Measurements from ENCODE around the gene PANX1.

The PANX1 gene

DNA sequence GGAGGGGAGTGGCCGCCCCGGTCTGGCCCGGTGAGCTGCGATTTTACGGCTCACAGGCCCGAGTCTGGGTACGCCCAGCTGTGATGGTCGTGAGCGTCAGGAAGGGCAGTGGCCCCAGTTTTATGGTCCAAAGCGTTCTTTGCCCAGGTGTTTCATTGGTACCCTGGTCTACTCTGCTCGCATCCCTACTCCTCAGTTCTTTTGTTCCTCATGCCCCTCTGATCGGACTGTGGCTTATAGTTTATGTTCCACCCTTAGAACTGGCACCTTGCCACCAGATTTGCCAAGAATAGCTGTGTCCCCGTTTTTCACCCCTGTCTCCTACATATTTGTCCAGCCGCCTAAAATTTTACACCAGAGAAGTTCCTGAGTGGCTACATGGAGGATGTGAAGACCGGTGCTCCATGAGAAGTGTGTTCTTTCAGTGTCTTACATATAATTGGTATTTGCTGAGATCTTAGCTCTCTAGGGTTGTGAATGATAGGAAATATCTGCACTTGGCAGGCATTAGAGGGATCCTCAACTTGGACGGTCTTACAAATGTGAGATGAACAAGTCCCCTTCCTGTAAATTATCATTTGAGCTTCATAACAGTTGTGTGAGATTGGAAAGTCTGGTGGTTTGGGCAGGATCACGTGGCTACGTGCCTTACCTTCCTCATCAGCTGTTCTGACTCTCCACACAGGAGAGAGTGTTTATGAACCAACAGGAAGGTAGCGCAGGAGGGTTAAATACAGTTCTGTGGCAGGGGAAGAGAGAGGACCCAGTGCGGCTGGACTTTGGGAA is 1.1 kb downstream of the PANX1 start:
- DNase-seq (ENCODE audit: low read depth, low spot score), result peak; percentile 42

DNA sequence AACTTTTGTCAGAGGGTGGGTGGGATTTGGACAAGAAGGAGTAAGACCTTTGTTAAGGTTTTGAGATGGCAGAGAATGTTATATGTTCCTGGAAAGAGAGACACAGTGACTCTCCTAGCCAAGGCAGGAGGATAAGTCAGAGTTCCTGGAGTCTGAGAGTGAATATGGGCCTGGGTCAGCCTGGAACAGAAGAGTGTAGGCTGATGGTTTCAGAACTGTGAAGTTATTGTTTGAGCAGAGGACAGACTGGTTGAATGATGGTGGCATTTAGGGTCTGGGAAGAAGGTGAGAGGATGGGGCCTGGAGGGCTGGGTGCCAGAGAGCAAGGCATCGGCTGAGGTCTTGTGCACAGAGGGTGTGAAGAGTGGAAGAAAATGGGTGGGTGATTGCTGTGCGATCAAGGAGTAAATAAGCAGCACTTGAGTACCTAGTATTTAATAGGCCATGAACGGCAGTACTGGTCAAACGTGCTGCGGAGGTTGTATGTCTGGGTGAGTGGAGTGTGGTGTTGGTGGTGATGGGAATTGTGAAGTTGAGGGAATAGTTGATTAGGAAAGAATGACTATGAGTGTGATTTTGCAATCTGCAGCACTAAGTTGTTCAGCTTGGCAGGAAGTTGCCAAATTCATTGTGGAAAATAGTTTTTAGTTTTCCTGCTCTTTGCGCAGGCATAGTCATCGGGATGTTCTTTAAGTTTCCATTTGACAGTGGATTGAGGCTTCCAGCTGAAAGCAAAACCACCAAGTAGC is 1.8 kb downstream of the PANX1 start:
- DNase-seq (ENCODE audit: low read depth, low spot score), result no peak

DNA sequence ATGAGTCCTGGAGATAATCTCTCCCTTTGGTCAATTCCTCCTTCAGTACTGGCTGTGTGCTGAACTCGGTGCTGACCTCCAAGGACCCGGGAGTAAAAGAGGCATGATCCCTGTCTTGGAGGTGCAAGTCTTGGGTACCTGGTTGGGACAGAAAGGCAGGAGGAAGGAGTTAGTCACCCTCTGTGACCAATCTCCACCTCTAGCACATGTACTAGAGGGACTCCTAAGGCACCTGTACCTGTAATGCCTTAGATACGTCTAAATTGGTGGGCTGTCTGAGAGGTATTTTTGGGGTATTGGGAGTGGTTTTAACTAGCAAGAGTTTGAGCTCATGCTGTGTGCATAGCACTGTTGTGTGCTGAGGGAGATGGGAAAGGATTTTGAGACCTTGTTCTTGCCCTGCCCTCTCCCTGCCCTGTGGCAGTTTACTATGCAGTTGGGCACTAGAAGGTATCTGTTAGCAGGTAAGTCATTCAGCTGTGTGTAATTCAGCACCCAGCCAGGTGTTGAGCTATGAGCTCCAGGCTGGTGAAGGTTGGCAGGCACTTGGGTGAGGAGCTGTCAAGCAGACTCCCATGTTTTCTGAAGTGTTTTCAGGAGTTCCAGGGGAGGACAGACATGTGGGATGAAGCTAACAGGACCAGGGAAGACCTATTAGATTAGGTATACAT is 2.5 kb downstream of the PANX1 start:
- DNase-seq (ENCODE audit: low read depth, low spot score), result no peak

DNA sequence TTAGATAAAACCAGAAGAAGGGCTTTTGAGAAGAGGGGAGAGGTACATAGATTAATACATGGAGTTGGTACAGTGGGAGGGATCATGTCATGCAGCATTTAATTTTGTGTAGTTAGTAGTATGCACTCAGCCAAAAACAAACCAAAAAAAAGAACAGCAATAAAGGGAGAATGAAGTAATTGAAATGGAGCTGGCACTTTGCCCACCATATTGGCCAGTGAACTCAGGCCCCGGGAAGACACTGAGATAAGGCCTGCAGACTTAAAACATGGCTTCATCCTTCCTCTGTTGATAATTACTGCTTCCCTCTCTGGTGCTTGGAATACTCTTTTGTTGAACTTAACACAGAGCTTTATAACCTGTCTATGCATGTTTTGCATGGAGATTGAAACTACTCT is 3.1 kb downstream of the PANX1 start:
- peak; percentile 43 for DNase-seq (ENCODE audit: low read depth, low spot score)

DNA sequence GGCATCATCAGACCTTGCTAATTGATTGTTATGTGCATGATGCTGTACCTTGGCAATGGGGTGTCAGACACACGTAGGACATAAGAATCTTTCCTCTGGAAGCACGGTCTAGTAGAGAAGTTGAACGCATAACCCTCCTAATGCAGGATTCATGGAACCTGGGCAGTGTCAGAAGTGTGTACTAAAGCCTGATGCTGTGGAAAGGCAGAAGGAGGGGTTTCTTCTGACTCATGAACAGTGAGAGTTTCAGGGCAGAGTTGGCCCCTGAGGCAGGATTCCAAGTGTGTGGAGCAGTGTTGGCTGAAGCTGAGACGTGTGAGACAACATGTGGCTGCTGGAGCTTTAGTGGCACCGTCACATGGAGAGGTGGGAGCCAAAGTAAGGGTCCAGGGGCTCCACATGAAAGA is 3.5 kb downstream of the PANX1 start:
- DNase-seq (ENCODE audit: low read depth, low spot score), result peak; percentile 84

DNA sequence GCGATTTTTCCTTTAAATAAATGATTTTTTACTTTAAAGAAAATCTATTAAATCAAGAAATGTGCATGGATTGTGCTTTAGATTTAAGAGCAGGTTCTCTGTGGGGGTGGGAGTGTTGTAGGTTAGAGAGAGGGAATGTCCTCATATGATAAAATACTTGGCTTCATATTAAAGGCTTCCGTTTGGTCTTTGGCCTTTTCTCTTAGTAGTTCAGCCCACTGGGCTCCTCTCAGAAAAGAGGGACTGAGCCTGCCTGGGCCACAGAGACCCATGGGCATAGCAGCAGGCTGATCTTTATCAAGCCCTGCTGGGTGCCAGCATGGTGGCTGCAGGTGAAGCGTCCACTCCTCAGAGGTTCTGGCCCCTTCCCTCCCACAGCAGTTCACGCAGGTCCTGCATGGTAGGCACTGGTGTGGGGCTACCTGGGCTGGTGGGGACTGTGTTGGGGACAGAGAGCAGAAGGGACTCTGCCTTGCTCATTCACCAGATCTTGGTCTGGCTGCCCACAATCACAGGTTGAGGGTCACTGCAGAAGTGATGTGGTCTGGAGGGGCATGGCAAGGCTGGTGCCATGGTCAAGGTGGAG is 4.3 kb downstream of the PANX1 start:
- no peak for DNase-seq (ENCODE audit: low read depth, low spot score)

DNA sequence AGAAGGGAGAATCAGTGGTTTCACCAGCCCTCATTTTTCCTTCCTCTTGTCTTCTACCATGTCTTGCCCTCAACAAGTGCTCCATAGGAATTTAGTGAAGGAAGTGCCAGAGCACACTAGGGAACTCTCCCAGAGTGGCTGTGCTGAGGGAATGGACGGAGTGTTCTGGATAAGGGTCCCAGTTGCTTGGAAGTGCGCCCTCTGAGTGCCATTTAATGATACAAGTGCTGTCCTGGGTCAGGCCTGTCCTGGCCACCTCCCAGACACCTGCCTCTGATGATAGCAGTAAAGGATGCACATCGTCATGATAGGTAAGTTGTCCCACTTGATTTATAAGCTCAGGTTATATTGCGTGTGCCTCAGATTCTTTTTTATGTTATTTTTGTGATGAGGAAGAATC is 5.1 kb downstream of the PANX1 start:
- no peak for DNase-seq (ENCODE audit: low read depth, low spot score)

DNA sequence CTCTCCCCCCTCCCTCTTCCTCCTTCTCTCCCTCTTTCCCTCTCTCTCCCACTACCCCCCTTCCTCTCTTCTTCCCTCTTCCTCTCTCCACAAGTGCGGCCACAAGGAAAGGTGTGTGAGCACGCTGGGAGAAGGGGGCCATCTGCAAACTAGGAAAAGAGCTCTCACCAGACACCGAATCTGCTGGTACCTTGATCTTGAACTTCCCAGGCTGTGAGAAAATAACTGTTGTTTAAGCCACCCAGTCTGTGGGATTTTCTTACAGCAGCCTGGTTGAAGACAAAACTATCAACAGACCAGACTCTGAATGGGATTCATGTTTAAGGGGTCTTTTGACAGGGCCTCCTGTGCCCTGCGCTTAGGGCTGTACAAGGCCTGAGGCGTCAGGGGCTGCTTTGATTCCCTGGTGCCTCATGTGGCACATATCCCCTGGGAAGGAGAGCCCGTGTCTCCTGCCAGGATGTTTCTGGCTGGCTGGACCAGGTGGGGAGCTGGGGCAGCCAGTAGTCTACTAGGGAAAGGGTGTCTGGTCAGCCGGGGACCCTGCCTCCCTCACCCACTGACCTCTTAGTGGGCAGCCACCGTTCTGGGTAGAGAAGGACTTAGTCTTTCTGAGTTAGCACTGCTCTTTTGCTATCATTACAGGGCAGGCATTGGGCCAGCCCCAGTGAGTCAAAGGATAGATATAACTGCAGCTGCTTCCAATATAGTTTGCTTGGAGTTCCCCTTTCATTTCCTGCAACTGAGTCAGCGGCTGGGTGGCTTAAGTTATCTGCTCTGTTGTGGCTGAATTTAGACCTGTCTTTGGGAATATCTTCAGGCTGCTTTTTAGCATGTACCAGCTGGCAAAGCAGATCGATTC is 6.2 kb downstream of the PANX1 start:
- peak; percentile 89 for DNase-seq (ENCODE audit: low read depth, low spot score)

DNA sequence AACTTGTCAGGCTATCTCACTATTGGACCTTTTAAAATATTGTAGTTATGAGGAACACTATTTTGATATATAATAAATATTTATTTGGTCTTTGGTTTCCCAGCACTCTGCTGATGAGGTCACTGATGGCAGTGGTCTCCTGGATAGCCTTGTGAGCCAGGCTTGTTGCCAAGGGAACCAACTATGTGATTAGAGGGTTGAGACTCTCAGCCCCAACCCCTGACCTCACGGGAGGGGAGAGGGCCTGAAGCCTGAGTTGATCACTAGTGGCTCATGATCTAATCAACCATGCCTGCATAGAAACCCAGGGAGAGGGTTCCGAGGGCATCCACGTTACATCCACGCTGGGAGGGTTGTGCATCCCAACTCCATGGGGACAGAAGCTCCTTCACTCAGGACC is 10.8 kb downstream of the PANX1 start:
- no peak for DNase-seq (ENCODE audit: low read depth, low spot score)

DNA sequence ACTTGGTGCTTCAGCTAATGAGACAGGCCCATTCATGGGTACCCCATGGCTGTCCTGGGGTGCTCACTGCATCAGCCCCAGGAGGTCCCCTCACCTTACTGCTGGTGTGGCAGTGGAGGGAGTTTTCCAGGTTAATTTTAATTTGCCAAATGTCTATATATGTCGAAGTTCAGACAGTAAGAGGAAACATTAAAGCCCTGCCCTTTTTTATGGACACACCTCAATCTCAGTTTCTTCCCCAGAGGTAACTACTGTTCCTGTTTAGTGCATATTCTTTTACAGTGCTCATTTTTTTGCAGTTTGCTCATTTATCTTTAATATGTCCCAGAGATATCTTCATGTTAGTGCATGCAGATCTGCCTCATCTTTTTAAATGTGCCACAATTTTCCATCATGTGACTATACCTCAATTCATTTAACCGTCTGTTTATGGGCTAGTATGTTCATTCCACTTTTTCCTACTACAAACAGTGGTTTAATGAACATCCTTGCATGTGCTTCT is 11.6 kb downstream of the PANX1 start:
- DNase-seq (ENCODE audit: low read depth, low spot score), result no peak

DNA sequence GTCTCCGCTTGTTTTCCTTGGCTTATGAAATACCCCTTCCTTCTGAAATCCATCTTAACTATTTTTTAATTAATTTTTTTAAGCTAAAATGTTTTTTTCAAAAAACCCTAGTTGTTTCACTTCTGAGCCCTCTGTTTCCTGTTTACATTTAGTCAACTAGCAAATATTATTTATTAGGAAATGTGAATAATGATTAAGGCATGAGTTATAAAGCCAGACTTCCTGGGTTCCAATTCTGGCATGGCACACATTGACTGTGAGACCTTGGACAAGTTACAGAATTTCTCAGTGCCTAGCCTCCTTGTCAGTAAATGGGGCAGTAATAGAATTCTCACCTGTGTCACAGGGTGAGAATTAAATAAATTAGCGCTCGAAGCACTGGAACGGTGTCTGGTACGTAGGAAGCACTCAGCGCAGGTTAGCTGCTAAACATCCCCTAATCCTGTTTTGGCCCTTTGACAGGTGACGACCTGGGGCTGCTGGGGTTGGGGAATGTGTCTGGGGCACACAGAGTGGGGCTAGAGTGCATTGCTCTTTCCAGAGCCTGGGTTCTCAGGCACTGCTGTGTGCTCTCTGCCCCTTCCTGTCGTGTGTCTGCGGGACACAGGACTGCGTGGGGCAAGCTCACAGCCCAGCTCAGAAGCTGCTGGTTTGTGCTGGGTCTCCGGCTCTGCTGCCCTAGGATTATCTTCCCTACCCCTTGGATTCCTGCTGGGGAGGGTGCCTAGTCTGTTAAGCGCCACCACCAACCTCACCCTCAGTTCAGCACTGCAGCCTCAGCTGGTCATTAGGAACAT is 13.1 kb downstream of the PANX1 start:
- DNase-seq (ENCODE audit: low read depth, low spot score), result no peak

DNA sequence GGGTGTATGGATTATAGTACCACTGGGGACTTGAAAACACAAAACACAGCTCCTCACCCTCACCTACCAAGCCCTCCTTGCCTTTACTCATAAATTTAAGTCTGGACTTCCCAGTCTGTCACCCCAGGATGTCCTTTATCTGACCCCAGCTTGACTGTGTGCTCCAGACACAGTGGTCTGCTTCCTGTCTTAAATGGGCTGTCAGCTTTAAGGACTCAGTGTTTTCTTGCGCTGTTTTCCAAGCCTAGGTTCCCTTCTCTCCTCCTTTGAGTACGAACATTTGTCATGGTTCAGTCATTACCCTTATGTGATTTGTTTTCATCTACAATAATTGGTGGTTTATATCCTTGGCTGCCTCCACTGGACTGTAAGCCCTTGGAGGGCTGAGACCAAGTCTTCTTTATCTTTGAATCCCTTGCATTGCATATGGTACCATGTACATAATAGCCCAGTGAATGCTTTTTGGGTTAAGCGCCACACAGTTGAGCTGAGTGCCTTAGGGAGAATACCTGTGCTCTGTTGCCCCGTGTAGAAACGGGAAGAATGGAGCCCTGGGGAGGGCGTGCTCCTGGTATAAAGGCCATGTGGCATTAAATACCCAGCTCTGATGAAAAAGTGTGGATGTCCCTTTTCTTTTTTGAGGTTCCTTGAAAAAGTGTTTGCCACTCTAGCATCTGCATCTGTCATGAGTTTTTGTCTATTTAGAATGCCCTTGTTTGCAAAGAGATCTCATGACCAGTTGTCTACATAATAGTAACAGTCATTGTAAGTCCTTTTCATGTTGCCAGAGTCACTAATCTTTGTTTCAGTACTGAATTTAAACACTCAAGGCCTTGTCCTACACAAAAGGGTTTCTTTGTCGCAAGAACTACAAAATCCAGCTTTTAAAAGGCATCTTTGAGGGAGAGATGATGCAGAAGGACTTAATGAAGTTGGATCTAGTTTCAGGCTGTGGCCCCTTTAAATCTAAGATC is 14.0 kb downstream of the PANX1 start:
- DNase-seq (ENCODE audit: low read depth, low spot score), result no peak

DNA sequence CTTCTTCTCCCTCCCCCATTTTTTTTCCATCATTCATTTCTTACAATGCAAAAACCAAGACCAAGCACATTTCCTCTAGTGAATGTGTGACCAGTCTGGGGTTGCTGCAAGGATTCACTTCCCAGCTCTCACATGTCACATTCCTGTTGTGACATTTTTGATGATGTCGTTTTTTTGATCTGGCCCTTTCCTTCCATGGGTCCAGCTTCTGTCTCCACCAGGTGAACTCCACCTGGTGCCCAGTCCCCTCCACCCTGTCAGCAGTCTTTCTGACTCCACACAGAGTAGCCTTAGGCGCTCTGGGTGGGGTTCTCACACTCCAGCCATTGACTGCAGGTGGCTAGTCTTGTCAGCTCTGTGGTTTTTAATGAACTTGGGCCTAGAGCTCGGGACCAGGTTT is 15.6 kb downstream of the PANX1 start:
- DNase-seq (ENCODE audit: low read depth, low spot score), result no peak

DNA sequence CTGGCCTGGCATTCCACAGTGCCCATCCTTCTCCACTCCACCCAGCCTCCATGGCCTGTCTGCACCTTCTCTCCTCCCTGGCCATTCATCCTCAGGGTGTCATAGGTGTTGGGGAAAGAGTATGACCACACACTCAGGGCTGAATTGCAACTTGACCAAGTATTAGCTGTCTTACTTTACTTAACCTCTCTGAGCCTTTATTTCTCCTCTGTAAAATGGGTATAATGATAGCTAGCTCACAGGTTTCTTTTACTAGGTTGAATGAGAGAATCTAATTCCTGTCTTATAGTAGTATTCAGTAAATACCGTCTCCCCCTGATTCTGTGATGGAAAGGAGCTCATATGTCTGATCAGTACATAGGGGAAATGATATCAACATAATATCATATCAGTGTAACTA is 16.0 kb downstream of the PANX1 start:
- DNase-seq (ENCODE audit: low read depth, low spot score), result no peak

DNA sequence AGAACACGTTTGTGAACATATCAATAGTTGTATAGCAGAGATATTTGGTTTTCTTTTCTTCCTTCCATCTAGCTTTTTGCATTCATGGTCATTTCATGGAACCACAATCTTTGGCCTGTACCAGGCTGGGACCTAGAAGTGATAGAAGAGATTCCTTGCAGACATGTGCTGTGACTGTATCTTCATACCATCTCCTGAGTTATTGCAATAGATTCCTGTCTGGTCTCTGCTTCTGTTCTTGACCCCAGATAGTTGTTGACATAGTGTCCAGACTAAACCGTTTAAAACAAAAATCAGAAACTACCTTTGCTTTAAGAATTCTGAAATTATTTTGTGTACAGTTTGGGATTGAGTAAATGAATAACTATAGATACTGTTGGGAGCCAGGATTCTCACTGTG is 16.8 kb downstream of the PANX1 start:
- DNase-seq (ENCODE audit: low read depth, low spot score), result no peak

DNA sequence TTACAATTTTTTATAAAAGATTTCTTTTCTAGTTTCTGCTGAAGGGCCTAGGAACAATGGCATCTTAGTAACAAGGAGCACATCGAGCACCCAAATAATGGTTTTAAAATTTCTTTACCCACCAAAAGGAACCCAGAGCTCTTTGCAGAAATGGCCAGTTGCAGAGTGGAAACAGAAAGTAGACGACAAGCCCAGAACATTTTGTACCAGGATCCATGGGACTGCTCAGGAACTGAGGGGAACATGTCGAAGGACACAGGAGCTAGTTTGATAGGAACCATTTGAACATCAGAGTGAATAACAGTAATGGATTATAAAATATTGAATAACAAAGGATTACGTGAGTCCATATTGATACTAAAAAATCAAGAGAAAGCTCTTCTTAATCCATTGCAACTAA is 17.3 kb downstream of the PANX1 start:
- DNase-seq (ENCODE audit: low read depth, low spot score), result no peak

DNA sequence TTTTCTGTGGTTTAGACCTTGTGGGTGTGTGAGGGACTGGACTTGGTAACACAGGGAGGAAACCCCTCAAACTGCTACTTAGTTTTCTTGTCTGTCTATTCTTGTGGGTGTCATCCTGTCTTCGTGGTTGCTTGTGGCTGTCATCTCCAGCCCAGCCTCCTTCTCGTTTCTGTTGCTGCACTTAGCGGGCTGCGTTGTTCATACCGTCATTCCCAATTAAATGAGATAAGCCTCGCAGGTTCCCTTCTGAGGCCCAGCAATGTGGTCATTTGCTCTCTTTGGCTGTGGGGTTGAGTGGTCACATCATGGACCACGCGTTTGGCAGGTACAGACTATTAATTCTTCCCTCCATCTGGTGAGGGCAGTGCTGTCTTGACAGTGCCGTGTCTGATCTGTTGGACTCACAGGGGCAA is 18.8 kb downstream of the PANX1 start:
- no peak for DNase-seq (ENCODE audit: low read depth, low spot score)

DNA sequence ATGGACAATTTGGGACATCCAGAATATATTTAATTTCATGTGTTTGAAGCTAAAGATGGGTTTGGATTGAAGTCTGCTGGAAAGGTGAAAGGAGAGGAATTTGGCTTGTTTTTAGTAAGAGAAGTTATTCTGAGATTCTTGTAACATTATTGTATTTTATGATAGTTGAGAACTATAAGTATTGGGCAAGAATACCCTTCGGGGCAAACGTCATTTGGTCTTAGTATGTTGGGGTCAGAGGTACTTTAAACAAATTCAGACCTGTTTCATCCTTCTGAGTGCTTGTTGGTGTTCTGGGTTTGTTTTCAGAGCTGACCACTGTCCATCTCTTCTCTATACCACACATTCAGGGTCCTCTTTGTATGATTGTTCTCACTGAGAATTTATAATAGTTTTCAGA is 19.5 kb downstream of the PANX1 start:
- no peak for DNase-seq (ENCODE audit: low read depth, low spot score)

DNA sequence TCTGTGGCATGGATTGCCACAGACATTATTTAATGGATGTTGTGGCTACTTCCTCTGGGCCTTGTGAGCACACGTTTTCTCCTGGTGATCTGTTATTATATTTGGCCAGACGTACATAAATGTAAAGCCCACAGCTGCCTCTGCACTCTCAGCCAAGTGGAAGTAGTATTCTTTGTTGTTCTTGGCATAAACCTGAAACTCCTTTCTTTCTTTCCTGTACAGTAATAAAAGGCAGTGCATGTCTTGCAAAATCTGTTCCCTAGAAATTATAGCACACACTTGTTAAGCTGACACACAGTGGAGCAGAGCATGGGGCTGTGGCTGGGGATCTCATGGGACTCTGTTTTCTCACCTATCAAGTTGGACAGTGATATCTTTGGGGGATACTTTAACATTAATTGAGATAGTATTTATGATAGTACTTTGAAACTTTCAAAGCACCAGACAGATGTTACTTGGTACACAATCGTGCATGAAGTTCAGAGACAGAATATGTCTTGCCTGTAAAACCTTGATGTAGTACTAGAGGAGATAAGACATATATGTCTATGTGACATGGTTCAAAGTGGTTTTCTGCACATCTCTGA is 20.9 kb downstream of the PANX1 start:
- peak; percentile 40 for DNase-seq (ENCODE audit: low read depth, low spot score)

All from astrocyte of the hippocampus (primary cell).